Nephron (organoid): ENCODE data around the gene POPDC2.

Experiments
- H3K27ac Mint-ChIP-seq, 3 experiments: 2 replicates each; pipeline ENCODE4 v1.8.0; 2020; ENCODE audit warnings: mixed read lengths in 3 of 3, mild to moderate bottlenecking in 2 of 3, moderate library complexity in 1 of 3
- H3K27me3 Mint-ChIP-seq: 2 replicates; pipeline ENCODE4 v1.8.0; 2021; ENCODE audit warnings: low read depth, mild to moderate bottlenecking, moderate library complexity, mixed read lengths
- H3K36me3 Mint-ChIP-seq: 2 replicates; pipeline ENCODE4 v1.8.0; 2020; ENCODE audit warnings: low read depth, mixed read lengths
- H3K4me1 Mint-ChIP-seq: 2 replicates; pipeline ENCODE4 v1.8.0; 2020; ENCODE audit warnings: mixed read lengths
- H3K4me3 Mint-ChIP-seq, 3 experiments: 2 replicates each; pipeline ENCODE4 v1.8.0; 2020; ENCODE audit warnings: mild to moderate bottlenecking in 3 of 3, mixed read lengths in 3 of 3, moderate library complexity in 2 of 3
- H3K9me3 Mint-ChIP-seq: 2 replicates; pipeline ENCODE4 v1.8.0; 2020; ENCODE audit warnings: mixed read lengths
- CTCF ChIP-seq, 3 experiments: fragments of 200-600 bp; sonication (generic); IDR thresholded peaks; one replicate each; pipeline ENCODE4 v1.5.0; 2021; ENCODE audit warnings: antibody characterized with exemption in 3 of 3; ENCODE audit not compliant: unreplicated experiment in 3 of 3

The POPDC2 gene

DNA sequence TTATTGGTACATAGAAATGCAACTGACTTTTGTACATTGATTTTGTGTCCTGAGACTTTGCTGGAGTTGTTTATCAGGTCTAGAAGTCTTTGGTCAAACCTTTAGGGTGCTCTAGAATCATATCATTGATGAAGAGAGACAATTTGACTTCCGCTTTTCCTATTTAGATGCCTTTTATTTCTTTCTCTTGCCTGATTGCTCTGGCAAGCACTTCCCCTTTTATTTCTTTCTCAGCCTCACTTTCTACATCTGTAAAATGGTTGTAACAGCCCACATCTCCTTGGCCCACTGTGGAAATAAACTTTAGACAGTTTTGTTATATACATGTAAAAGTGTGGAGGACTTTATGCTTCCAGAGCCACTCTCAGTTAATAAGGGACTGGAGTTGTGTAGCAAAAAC, 48.7 kb downstream of the POPDC2 start:
- peaks cover 5% of the 10 kb centered on the region for H3K9me3 Mint-ChIP-seq

GRCh38 chr3:119609301-119609700, 51.1 kb downstream of the POPDC2 start:
- no peaks in the 10 kb centered on the region for H3K36me3 Mint-ChIP-seq
- H3K4me3 Mint-ChIP-seq = no peak overlapping the region
- TF ChIP-seq CTCF (IDR thresholded peaks at IDR 0.05; ENCODE audit: unreplicated experiment in 3 of 3) = no peak
- H3K9me3 Mint-ChIP-seq = peaks cover 5% of the 10 kb centered on the region
- H3K4me1 Mint-ChIP-seq = no peaks in the 10 kb centered on the region
- no peak overlapping the region for H3K27ac Mint-ChIP-seq
- H3K27me3 Mint-ChIP-seq = peaks cover 3% of the 10 kb centered on the region

More for the DNA sequence above, 48.7 kb downstream of the POPDC2 start:
- Mint-ChIP-seq H3K4me1 (no peaks in the 10 kb centered on the region), H3K4me3 (no peak overlapping the region), H3K27me3 (peaks cover 3% of the 10 kb centered on the region), H3K27ac (no peak overlapping the region), H3K36me3 (no peaks in the 10 kb centered on the region)
- TF ChIP-seq CTCF (IDR thresholded peaks at IDR 0.05; ENCODE audit: unreplicated experiment in 3 of 3) = no peak

- Mint-ChIP-seq H3K36me3 (no peaks in the 10 kb centered on the region), H3K4me3 (no peak overlapping the region), H3K27me3 (peaks cover 3% of the 10 kb centered on the region), H3K4me1 (no peaks in the 10 kb centered on the region), H3K9me3 (peaks cover 5% of the 10 kb centered on the region), H3K27ac (no peak overlapping the region)
- no peak for TF ChIP-seq CTCF (IDR thresholded peaks at IDR 0.05; ENCODE audit: unreplicated experiment in 3 of 3)
These were observed 51.9 kb downstream of the POPDC2 start for GRCh38 chr3:119608405-119609000.

DNA sequence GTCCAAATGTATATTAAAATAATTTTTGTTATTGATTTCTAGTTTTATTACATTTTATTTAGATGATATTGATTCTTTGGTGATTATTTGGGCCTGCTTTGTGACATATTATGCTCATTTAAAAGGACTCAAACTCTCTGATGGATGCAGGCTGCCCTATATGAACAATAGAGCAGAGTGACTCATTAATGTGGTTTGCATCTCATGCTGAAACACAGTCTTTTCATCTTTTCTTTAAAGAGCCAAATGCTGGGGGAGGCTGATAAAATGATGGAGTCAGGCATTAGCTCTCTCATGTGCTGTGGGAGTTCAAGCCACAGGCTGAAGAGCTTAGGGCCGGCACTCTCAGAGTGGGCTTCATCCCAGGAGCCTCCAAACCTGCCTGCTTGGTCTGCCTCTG, 55.5 kb downstream of the POPDC2 start:
- H3K27ac Mint-ChIP-seq = no peak overlapping the region
- H3K27me3 Mint-ChIP-seq = no peaks in the 10 kb centered on the region
- no peaks in the 10 kb centered on the region for H3K36me3 Mint-ChIP-seq
- H3K9me3 Mint-ChIP-seq = no peaks in the 10 kb centered on the region
- TF ChIP-seq CTCF (IDR thresholded peaks at IDR 0.05; ENCODE audit: unreplicated experiment in 3 of 3) = no peak
- H3K4me1 Mint-ChIP-seq = no peaks in the 10 kb centered on the region
- no peak overlapping the region for H3K4me3 Mint-ChIP-seq

GRCh38 chr3:119602676-119603075, 57.7 kb downstream of the POPDC2 start:
- Mint-ChIP-seq H3K36me3 (no peaks in the 10 kb centered on the region), H3K4me3 (no peak overlapping the region), H3K4me1 (peaks cover 12% of the 10 kb centered on the region), H3K27me3 (no peaks in the 10 kb centered on the region), H3K9me3 (no peaks in the 10 kb centered on the region), H3K27ac (no peak overlapping the region)
- no peak for TF ChIP-seq CTCF (IDR thresholded peaks at IDR 0.05; ENCODE audit: unreplicated experiment in 3 of 3)

DNA sequence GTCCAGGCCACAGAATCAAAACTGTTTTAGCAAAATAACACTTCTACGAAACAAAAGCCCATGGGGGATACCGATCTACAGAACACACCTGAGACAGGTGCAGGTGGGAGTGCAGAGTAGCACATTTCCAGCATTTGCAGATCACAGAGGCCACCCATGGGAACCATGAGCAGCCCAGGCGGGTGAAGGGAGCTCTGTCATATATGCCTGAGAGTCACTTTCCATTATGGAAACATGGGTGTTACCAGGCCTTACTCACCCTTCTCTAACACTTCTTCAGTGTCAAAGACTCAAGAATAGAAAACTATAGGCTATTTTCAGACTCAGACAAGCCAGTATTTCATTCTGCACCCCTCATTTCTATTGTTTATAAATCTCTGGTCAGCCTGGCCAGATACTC, 59.2 kb downstream of the POPDC2 start:
- Mint-ChIP-seq H3K9me3 (no peaks in the 10 kb centered on the region), H3K4me1 (peaks cover 24% of the 10 kb centered on the region), H3K27me3 (no peaks in the 10 kb centered on the region), H3K36me3 (no peaks in the 10 kb centered on the region), H3K4me3 (no peak overlapping the region), H3K27ac (no peak overlapping the region)
- TF ChIP-seq CTCF (IDR thresholded peaks at IDR 0.05; ENCODE audit: unreplicated experiment in 3 of 3) = no peak
